WERI-Rb-1 (cell line): ENCODE data around the gene RCN2.

Experiments used
- DNase-seq: peaks from one replicate; pipeline ENCODE4 v3.0.0-alpha.2; 2020
- H3K27ac ChIP-seq: fragments of 250-450 bp; sonication (Bioruptor Pico); 2 replicates; pipeline ENCODE4 v1.5.1; 2020; ENCODE audit warnings: mild to moderate bottlenecking, moderate library complexity
- H3K27me3 ChIP-seq: fragments of 250-450 bp; sonication (Bioruptor Pico); 2 replicates; pipeline ENCODE4 v1.5.1; 2021; ENCODE audit warnings: mild to moderate bottlenecking, low read depth, moderate library complexity; ENCODE audit not compliant: insufficient read depth, severe bottlenecking
- H3K36me3 ChIP-seq: fragments of 250-450 bp; sonication (Bioruptor Pico); 2 replicates; pipeline ENCODE4 v1.5.1; 2020; ENCODE audit warnings: mild to moderate bottlenecking, moderate library complexity
- H3K4me3 ChIP-seq: 2 replicates; pipeline ENCODE4 v1.5.1; 2011; ENCODE audit warnings: low read depth, mild to moderate bottlenecking, control low read depth, low read length
- H3K9me3 ChIP-seq: fragments of 250-450 bp; sonication (Bioruptor Pico); 2 replicates; pipeline ENCODE4 v1.5.1; 2021; ENCODE audit warnings: mild to moderate bottlenecking, moderate library complexity; ENCODE audit not compliant: severe bottlenecking
- CTCF ChIP-seq: IDR thresholded peaks from 2 replicates; pipeline ENCODE4 v1.5.1; 2011; ENCODE audit warnings: low read depth, mild to moderate bottlenecking, control low read depth, inconsistent platforms, low read length

RCN2 gene

GRCh38 chr15:76967067-76967466, 35.5 kb downstream of the RCN2 start:
- no peak for DNase-seq
- H3K27me3 ChIP-seq = no peaks in the 10 kb centered on the region
- H3K27ac ChIP-seq = no peak overlapping the region
- H3K9me3 ChIP-seq = no peaks in the 10 kb centered on the region
- H3K4me3 ChIP-seq = no peak overlapping the region
- TF ChIP-seq CTCF = no peak
- no peaks in the 10 kb centered on the region for H3K36me3 ChIP-seq

DNA sequence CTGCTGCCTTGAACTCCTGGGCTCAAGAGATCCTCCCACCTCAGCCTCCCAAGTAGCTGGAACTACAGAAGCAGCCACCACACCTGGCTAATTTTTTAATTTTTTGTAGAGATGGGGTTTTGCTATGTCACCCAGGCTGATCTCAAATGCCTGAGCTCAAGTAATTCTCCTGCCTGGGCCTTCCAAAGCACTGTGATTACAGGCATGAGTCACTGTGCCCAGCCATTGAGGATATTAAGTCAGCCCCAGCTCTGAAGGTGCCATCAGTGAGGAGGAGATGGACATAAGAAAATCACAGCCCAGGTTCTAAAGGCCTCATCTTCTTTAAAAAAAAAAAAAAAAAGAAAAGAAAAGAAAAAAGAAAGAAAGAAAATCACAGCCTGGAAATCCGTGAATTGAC, 36.8 kb downstream of the RCN2 start:
- H3K4me3 ChIP-seq = no peak overlapping the region
- H3K9me3 ChIP-seq = no peaks in the 10 kb centered on the region
- no peak for TF ChIP-seq CTCF
- no peak for DNase-seq
- H3K27ac ChIP-seq = no peak overlapping the region
- no peaks in the 10 kb centered on the region for H3K36me3 ChIP-seq
- H3K27me3 ChIP-seq = no peaks in the 10 kb centered on the region

DNA sequence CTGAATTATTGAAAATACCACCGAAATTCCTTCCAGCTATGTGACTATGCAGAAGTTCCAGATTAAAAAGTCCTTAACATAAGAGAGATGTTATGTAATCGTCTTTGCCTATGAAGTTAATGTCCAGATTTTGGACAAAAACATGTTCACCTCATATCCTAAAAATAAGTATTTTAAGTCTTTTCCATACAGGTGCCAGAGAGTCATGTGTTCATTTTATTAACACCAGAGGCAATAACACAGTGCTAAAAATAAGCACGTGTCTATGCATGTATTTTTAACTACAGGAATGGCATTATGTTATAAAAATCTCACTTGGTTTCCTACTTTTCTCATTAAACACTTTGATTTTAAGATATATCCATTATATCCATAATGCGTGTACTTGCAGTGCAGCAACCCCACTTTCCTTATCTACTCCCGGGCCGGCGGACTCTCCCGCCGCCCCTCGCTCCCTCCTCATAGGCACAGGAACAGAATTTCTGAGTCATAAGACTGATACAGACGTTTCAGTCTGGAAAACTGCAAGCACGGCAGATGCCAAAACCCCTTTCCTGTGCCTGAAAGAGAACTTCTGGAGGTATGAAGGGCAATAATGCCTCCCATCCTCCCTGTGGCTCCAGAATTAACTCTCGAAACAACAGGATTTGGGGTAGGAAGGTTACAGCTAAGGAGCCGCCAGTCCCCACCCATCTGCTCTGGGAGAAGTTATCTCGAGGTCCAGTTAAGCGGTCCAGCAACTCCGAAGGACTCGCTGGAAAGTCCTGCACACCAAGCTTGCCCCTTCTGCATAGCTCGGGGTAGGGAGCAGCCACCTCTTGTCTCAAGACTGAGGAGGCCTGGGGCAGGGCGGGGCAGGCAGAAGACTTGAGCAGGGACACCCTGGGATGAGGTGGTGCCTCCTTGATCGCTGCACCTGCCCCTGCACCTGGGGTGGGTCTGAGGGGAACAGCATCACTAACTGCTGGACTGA, 41.1 kb downstream of the RCN2 start:
- Histone ChIP-seq H3K4me3 (no peak overlapping the region), H3K9me3 (no peaks in the 10 kb centered on the region), H3K27ac (no peak overlapping the region), H3K36me3 (no peaks in the 10 kb centered on the region), H3K27me3 (no peaks in the 10 kb centered on the region)
- DNase-seq = no peak
- no peak for TF ChIP-seq CTCF

GRCh38 chr15:76973362-76973743, 41.8 kb downstream of the RCN2 start:
- no peaks in the 10 kb centered on the region for H3K9me3 ChIP-seq
- H3K27ac ChIP-seq = peak overlapping the region; percentile 5; the same call in 1 of the 2 replicates
- no peaks in the 10 kb centered on the region for H3K36me3 ChIP-seq
- no peaks in the 10 kb centered on the region for H3K27me3 ChIP-seq
- H3K4me3 ChIP-seq = peak overlapping the region; percentile 12; the same call in 1 of the 2 replicates
- peak; percentile 74 for DNase-seq
- TF ChIP-seq CTCF = peak; percentile 86

DNA sequence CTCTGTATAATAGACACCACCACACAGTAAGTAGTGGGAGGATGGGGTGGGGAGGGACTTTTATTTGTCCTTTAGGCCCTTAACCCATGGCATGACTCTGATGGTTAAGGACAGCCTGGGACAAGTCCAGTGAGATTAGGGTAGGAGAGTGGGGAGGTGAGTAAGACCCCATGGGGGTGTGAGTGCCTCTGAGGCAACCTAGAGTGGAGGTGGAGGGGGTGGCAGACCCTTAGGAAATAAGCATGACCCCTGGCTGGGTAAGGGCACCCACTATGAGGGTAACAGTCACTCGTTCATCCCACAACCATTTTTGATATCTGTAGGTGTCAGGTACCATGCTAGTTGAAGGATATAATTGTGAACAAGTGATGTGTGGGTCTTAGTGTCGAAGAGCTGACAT, 42.4 kb downstream of the RCN2 start:
- DNase-seq = no peak
- Histone ChIP-seq H3K4me3 (peak overlapping the region; percentile 12; the same call in 1 of the 2 replicates), H3K27me3 (no peaks in the 10 kb centered on the region), H3K9me3 (no peaks in the 10 kb centered on the region), H3K36me3 (no peaks in the 10 kb centered on the region), H3K27ac (peak overlapping the region; percentile 5; the same call in 1 of the 2 replicates)
- no peak for TF ChIP-seq CTCF
